Activated CD8-positive, alpha-beta T cell treated with anti-CD3 and anti-CD28 coated beads for 36 hours (primary cell): ENCODE measurements around the gene ENC1. TPM values are rescaled to one million over a fixed set of nuclear protein-coding genes. Genes with fewer than 3 reads are reported as not detected.

Experiments used
- ATAC-seq: fragments of 200-7000 bp; cut with Tn5 transposase; one replicate; pipeline ENCODE4 v1.10.0; 2021; ENCODE audit warnings: mild to moderate bottlenecking, moderate library complexity
- CTCF ChIA-PET: fragments of 350-600 bp; sonication (Branson Sonifier 250); formaldehyde crosslinking; loops from one replicate; lab custom pipeline; 2021; ENCODE audit warnings: antibody characterized with exemption; lab: Charles Lee
- POLR2A ChIA-PET: fragments of 350-600 bp; sonication (Branson Sonifier 250); formaldehyde crosslinking; loops from one replicate; lab custom pipeline; 2021; ENCODE audit warnings: antibody characterized with exemption; lab: Charles Lee
- DNase-seq: peaks from one replicate; pipeline ENCODE4 v3.0.0-alpha.2; 2020
- H3K27ac Mint-ChIP-seq: one replicate; pipeline ENCODE4 v1.8.0; 2021; ENCODE audit warnings: mild to moderate bottlenecking, mixed read lengths
- H3K27me3 Mint-ChIP-seq: one replicate; pipeline ENCODE4 v1.8.0; 2021; ENCODE audit warnings: mixed read lengths
- H3K36me3 Mint-ChIP-seq: one replicate; pipeline ENCODE4 v1.8.0; 2021; ENCODE audit warnings: low read depth, mixed read lengths
- H3K4me1 Mint-ChIP-seq: one replicate; pipeline ENCODE4 v1.8.0; 2021; ENCODE audit warnings: low read depth, mixed read lengths
- H3K4me3 Mint-ChIP-seq: one replicate; pipeline ENCODE4 v1.8.0; 2021; ENCODE audit warnings: mild to moderate bottlenecking, moderate library complexity, mixed read lengths
- H3K9me3 Mint-ChIP-seq: one replicate; pipeline ENCODE4 v1.8.0; 2021; ENCODE audit warnings: mixed read lengths
- CTCF ChIP-seq: fragments of 200-600 bp; IDR thresholded peaks from one replicate; pipeline ENCODE4 v1.8.0; 2022; ENCODE audit warnings: antibody characterized with exemption, mild to moderate bottlenecking
- intact Hi-C: fragments of 100-400 bp; cut with micrococcal nuclease; formaldehyde crosslinking; loops from one replicate; pipeline ENCODE4 v1.10.0; 2022
- total RNA-seq, 2 experiments: library from RNA; stranded (reverse); gene quantifications; one replicate each; pipeline ENCODE4 v1.2.3, GENCODE V29; 2021

The ENC1 gene
- total RNA-seq, 2 experiments from 2014 or later: 0.16 to 0.60 TPM

- H3K27me3 Mint-ChIP-seq: peaks cover 20% of the 10 kb centered on the region
- no peak for ATAC-seq
- POLR2A ChIA-PET: interaction anchor here (1.3 kb wide), 1 partner anchor 21 kb away, joined by 4 read pairs; no protein-coding TSS in a partner anchor
- CTCF ChIA-PET: interaction anchor here (1.0 to 1.8 kb wide), 2 partner anchors 12 to 14 kb away, joined by 4 to 5 read pairs; no protein-coding TSS in a partner anchor
- no peaks in the 10 kb centered on the region for H3K36me3 Mint-ChIP-seq
- no peaks in the 10 kb centered on the region for H3K9me3 Mint-ChIP-seq
- no peak for TF ChIP-seq CTCF
- no peak overlapping the region for H3K4me3 Mint-ChIP-seq
- no peak for DNase-seq
- H3K27ac Mint-ChIP-seq: no peak overlapping the region
- intact Hi-C loops: no loop called here
- peaks cover 30% of the 10 kb centered on the region for H3K4me1 Mint-ChIP-seq
These were observed 5.8 kb downstream of the ENC1 start for GRCh38 chr5:74634611-74635286.

GRCh38 chr5:74633695-74634094 is 6.8 kb downstream of the ENC1 start:
- intact Hi-C loops: no loop called here
- no peak for ATAC-seq

DNA sequence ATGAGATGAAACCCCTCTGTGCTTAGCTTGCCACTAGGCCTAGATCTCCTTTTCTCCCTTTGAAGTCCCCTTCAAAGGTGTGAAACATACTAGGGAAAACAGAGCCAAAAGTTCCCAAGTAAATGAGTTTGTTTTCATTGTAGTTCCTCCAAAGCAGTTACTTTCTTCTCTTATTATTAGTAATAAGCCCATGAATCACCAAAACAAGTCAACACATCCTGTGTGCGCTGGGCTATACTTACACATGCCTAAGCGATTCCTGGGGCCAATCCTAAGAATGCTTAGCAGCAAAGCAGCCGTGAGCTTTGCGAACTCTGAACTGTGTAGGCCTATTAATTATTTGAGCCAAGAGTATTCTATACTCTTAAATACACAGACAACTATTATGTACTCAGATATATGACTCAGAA is 7.6 kb downstream of the ENC1 start:
- Mint-ChIP-seq H3K27me3 (peaks cover 7% of the 10 kb centered on the region), H3K4me3 (no peak overlapping the region), H3K9me3 (no peaks in the 10 kb centered on the region), H3K36me3 (no peaks in the 10 kb centered on the region), H3K4me1 (peaks cover 14% of the 10 kb centered on the region), H3K27ac (no peak overlapping the region)
- TF ChIP-seq CTCF: no peak
- CTCF ChIA-PET: interaction anchor here (0.5 to 1.8 kb wide), 3 partner anchors 9 to 29 kb away, joined by 3 to 9 read pairs (median 5); no protein-coding TSS in a partner anchor
- intact Hi-C loops: no loop called here
- no peak for ATAC-seq
- DNase-seq: no peak
- POLR2A ChIA-PET: no interaction called here

More at GRCh38 chr5:74633695-74634094, 6.8 kb downstream of the ENC1 start:
- Mint-ChIP-seq H3K4me1 (peaks cover 20% of the 10 kb centered on the region), H3K9me3 (no peaks in the 10 kb centered on the region), H3K36me3 (no peaks in the 10 kb centered on the region), H3K27ac (no peak overlapping the region), H3K4me3 (no peak overlapping the region), H3K27me3 (peaks cover 10% of the 10 kb centered on the region)
- ChIA-PET POLR2A (interaction anchor here (1.3 kb wide), 1 partner anchor 20 kb away, joined by 4 read pairs; no protein-coding TSS in a partner anchor), CTCF (interaction anchor here (1.0 to 1.8 kb wide), 3 partner anchors 8 to 15 kb away, joined by 4 to 9 read pairs (median 5); no protein-coding TSS in a partner anchor)
- DNase-seq: no peak
- TF ChIP-seq CTCF: no peak

GRCh38 chr5:74631081-74631953 is 9.2 kb downstream of the ENC1 start:
- Mint-ChIP-seq H3K4me1 (peaks cover 14% of the 10 kb centered on the region), H3K4me3 (no peak overlapping the region)
- intact Hi-C loops: no loop called here

More at GRCh38 chr5:74631081-74631953, 9.2 kb downstream of the ENC1 start:
- no peaks in the 10 kb centered on the region for H3K9me3 Mint-ChIP-seq
- ChIA-PET POLR2A (no interaction called here), CTCF (interaction anchor here (1.7 kb wide), 1 partner anchor 9 kb away, joined by 6 read pairs; the partner anchor contains the start of gene ENC1)
- no peaks in the 10 kb centered on the region for H3K36me3 Mint-ChIP-seq
- peak overlapping the region; percentile 69 for H3K27ac Mint-ChIP-seq
- peak; percentile 50 for DNase-seq
- no peaks in the 10 kb centered on the region for H3K27me3 Mint-ChIP-seq
- TF ChIP-seq CTCF: no peak
- ATAC-seq: peak; percentile 81
